ENCODE data around the gene TLE1. TPM values are rescaled to one million over a fixed set of nuclear protein-coding genes. Genes with fewer than 3 reads are reported as not detected.

Gene TLE1
- total and polyA plus RNA-seq, 10 of the 15 experiments (the other 5 are each of a cell fraction or from before 2014, with no cell fraction given), result 0.04 to 0.23 (median 0.10) TPM; not detected in 6

GRCh38 chr9:81632599-81632998, 56.7 kb downstream of the TLE1 start (continued):
- no peak for TF ChIP-seq ZBTB11 (CRISPR knock-in tag; IDR thresholded peaks at IDR 0.05)
- no peak for TF ChIP-seq ZNF622 (IDR thresholded peaks at IDR 0.05)

GRCh38 chr9:81631218-81631745, 58.1 kb downstream of the TLE1 start:
- Histone ChIP-seq H3K79me2 (ENCODE audit: control insufficient read depth, insufficient read depth, low read length) (no peaks in the 10 kb centered on the region), H3K4me1 (ENCODE audit: control insufficient read depth, insufficient read depth, low read length) (no peaks in the 10 kb centered on the region), H2AFZ (ENCODE audit: control insufficient read depth, low read depth, low read length) (no peak overlapping the region), H3K9ac (ENCODE audit: control insufficient read depth, insufficient read depth, low read length) (no peak overlapping the region), H4K20me1 (ENCODE audit: control insufficient read depth, insufficient read depth) (no peaks in the 10 kb centered on the region), H3K4me2 (ENCODE audit: control insufficient read depth, insufficient read depth) (no peak overlapping the region), H3K27ac (ENCODE audit: control insufficient read depth, insufficient read depth) (no peak overlapping the region), H3K9me3 (replicated peaks; ENCODE audit: control insufficient read depth, insufficient read depth, low read length) (no peaks in the 10 kb centered on the region), H3K4me3 (no peak overlapping the region), H3K27me3 (replicated peaks in 1 of 2; ENCODE audit: control insufficient read depth in 2 of 2, insufficient read depth in 2 of 2, low read length in 1 of 2) (no peaks in the 10 kb centered on the region), H3K36me3 (ENCODE audit: control insufficient read depth in 2 of 2, insufficient read depth in 2 of 2, low read length in 1 of 2) (no peaks in the 10 kb centered on the region)
- 68% methylated on average over 7 of the region's 7 CpGs for WGBS (ENCODE audit: insufficient coverage, insufficient replicate concordance, low lambda C conversion rate, missing lambda C conversion rate)
- ChIA-PET RAD21 (ENCODE audit: unreplicated experiment) (no interaction called here), POLR2A (no interaction called here), CTCF (no interaction called here), SMC1A (ENCODE audit: uncharacterized antibody, unreplicated experiment) (interaction anchor here (1.2 kb wide), 1 partner anchor 9 kb away, joined by 4 read pairs; no protein-coding TSS in a partner anchor)
- in situ Hi-C loops (cut with MboI) (no loop called here), intact Hi-C loops (cut with micrococcal nuclease; ENCODE audit: unreplicated experiment) (no loop called here)
- ATAC-seq (no peak), FAIRE-seq (no peak), DNase-seq (ENCODE audit: low read depth, low spot score) (no peak)
- no TSS peak for BruUV-seq (replicated peaks)
- TF ChIP-seq MYC (IDR thresholded peaks at IDR 0.05; ENCODE audit: insufficient read depth, insufficient read length, insufficient replicate concordance, low read length, severe bottlenecking) (no peak), CBFB (IDR thresholded peaks at IDR 0.05; ENCODE audit: low read depth) (no peak), BHLHE40 (IDR thresholded peaks at IDR 0.05; ENCODE audit: borderline replicate concordance in 1 of 2, low read depth in 2 of 2, low read length in 1 of 2) (no peak), ZNF274 (IDR thresholded peaks at IDR 0.05; ENCODE audit: insufficient read depth, insufficient read length) (no peak), FOXM1 (IDR thresholded peaks at IDR 0.05; ENCODE audit: low read depth, low read length) (no peak), BACH1 (IDR thresholded peaks at IDR 0.05; ENCODE audit: borderline replicate concordance) (no peak), PKNOX1 (IDR thresholded peaks at IDR 0.05) (no peak)

Data from GM12878 (cell line).